HG03442 (cell line): ENCODE measurements around the gene PTGER2.
A peak's percentile ranks its signal among the peaks of the same experiment; 100 is the strongest.

Source experiments
- ATAC-seq: cut with Tn5 transposase; IDR thresholded peaks from one replicate; pipeline ENCODE4 v1.9.1; 2021; ENCODE audit warnings: mild to moderate bottlenecking, moderate library complexity; ENCODE audit not compliant: unreplicated experiment

Gene PTGER2

DNA sequence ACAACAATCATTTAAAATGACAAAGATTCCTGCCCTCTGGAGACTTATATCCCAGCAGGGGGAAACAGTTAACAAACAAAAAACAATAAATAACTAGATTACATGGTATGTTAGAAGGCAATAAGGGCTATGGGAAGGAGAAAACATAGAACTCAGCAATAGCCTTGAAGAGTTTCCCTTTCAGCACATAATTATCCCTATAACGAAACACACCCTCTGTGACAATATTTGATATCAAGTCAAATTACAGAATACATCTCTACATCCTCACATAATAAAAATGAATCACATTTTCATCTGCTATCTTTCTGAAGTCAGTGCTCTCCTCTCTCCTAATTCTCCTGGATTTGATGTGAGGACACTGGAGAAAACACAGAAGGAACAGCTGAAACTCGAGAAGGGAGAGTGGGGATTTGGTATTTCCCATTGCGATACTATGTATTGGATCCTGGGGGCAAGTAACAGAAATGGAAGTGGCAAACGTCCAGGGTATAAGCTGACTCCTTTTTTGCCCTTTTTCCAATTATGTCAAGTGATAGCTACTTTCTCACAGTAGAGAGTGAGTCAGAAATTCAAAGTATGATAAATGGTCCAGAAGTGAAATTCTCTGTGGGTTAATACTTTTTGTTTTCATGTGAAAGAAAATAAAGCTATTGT lies 9.7 kb upstream of the PTGER2 start:
- ATAC-seq: no peak

DNA sequence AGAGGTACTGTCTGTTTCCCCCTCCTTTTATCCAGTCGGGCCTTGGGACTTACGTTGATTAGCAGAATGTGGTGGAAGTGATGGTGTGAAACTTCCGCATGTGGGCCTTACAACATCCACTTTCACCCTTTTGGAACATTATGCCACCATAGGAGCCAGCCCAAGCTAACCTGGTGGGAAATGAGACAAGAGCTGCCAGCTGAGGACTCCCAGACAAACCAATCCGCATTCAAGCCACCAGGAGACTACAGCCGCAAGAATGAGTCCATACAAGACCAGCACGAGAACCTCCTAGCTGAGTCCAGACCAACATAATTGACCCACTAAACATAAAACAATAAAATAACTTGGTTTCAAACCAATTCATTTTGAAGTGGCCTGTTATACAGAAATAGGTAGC lies 9.1 kb upstream of the PTGER2 start:
- ATAC-seq: no peak

DNA sequence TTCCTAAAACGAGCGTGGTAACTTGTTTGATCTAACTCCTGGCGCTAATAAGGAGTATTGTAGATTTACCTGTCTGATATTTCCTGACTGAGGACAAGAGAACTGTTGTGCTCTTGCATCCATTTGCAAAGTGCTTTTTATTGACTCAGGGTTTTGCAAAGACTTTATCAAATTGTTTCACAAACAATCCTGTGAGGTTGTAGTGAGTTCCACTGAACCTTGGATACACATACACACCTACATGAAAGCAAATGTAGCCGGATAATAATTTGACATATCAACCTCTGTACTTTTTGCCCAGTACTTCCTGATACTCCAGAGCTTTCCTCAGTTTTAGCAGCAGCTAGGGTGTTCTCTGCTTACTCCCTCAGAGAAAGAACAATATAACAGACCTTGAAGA lies 6.7 kb upstream of the PTGER2 start:
- ATAC-seq: no peak

DNA sequence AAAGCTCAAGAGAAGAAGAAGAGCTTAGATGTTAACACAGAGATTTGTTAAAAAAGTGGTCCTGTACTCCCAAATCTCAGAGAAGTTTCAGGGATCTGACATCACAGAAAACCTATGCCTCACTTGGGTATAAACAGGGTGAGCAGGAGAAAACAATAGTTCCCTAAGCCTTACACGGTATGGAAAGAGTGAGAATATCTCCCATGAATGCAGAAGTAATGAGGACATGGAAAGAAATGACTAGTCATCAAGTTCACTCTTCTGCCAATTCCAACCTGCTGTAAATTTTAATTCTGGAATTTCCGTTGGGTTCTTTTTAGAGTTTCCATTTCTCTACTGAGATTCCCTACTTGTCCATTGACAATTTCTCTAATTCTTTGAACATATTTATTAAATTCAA lies 6.2 kb upstream of the PTGER2 start:
- no peak for ATAC-seq

DNA sequence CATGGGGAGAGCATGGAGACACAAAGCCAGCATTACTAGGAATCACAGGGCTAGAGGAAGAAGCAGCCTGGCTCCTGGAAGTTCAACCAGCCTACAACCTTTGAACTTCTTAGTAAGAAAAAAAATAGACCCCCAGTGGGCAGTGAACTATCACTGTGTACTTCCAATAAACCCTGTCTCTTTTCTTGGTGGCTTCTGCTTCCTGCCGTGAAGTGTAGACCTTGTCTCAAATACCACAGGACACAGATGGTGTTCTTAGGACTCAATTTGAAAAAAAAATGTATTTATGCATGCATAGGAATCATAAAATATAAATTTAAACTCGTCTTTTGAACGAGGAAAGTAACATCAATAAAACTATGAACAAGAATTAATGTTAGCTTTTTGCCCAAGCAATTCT lies 3.6 kb upstream of the PTGER2 start:
- ATAC-seq: no peak

DNA sequence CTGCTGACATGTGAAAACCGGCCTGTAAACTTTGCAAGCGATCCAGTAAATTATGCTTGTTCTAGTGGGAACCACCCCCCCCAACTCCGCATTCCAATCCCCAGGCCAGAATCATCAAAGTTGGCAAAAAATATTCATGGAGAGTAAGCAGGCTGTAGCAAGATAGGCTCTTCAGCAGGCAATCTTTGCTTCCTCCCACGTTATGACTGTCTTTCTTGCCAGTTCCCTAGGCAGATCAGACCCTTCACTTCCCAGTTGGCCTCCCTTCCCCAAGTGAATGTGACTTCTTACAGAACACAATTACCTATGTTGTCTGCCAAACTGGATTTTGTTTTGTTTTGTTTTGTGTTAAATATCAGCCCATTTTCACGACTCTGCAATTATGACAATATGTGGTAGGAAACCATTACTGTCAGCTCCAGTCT lies 1.2 kb upstream of the PTGER2 start:
- no peak for ATAC-seq

DNA sequence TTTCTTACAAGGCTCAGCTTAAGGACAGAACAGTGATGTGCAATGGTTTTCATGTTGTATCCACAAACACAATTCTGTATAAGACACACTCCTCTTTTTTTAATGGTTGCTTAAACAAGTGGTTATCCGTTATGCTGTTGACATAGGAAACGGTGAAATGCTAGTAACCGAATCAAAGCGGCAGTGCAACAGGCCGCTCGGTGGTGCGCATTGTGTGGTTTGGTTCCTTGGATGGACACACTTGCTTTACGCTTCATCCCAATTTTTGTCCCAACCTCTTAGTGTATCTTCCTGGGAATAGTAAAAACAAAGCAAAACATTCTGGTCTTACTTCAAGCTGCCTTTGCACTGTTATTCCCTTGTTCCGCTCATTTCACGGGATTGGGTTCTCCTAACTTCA lies 650 bp upstream of the PTGER2 start:
- ATAC-seq: no peak

DNA sequence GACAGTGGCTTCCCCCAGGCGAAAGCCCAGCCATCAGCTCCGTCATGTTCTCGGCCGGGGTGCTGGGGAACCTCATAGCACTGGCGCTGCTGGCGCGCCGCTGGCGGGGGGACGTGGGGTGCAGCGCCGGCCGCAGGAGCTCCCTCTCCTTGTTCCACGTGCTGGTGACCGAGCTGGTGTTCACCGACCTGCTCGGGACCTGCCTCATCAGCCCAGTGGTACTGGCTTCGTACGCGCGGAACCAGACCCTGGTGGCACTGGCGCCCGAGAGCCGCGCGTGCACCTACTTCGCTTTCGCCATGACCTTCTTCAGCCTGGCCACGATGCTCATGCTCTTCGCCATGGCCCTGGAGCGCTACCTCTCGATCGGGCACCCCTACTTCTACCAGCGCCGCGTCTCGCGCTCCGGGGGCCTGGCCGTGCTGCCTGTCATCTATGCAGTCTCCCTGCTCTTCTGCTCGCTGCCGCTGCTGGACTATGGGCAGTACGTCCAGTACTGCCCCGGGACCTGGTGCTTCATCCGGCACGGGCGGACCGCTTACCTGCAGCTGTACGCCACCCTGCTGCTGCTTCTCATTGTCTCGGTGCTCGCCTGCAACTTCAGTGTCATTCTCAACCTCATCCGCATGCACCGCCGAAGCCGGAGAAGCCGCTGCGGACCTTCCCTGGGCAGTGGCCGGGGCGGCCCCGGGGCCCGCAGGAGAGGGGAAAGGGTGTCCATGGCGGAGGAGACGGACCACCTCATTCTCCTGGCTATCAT lies 663 bp downstream of the PTGER2 start:
- peak; percentile 15 for ATAC-seq

DNA sequence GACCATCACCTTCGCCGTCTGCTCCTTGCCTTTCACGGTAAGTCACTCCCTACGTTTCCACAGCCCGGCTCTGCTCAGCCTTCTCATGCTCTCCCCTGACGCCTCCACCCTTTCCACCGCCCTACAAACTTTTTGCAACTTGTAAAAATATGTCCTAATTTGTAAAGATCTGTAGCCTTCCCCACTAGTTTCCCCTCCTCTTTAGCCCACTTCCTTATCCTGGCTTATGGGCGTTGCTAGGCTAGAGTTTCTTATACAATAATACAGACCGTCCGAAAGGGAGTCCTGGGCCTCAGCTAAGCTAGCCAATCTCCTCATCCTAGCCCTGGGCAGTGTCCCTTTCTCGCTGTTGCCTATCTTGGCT lies 1.2 kb downstream of the PTGER2 start:
- no peak for ATAC-seq

DNA sequence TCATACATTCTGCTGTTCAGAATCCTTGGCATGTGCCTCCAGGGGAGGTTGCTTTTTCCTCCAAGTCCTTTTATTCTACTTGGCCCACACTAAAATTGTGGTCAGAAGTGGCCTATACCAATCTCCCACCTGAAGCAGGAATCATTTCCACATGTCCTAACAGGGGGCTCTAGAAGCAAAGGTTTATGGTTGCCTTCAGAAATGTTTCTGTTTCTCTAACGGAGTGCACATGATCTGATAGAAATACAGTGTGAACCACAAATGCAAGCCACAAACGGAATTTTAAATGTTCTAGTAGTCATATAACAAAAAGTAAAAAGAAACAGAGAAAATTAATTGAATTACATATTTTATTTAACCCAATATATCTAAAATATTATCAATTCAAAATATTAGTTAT lies 4.0 kb downstream of the PTGER2 start:
- no peak for ATAC-seq

DNA sequence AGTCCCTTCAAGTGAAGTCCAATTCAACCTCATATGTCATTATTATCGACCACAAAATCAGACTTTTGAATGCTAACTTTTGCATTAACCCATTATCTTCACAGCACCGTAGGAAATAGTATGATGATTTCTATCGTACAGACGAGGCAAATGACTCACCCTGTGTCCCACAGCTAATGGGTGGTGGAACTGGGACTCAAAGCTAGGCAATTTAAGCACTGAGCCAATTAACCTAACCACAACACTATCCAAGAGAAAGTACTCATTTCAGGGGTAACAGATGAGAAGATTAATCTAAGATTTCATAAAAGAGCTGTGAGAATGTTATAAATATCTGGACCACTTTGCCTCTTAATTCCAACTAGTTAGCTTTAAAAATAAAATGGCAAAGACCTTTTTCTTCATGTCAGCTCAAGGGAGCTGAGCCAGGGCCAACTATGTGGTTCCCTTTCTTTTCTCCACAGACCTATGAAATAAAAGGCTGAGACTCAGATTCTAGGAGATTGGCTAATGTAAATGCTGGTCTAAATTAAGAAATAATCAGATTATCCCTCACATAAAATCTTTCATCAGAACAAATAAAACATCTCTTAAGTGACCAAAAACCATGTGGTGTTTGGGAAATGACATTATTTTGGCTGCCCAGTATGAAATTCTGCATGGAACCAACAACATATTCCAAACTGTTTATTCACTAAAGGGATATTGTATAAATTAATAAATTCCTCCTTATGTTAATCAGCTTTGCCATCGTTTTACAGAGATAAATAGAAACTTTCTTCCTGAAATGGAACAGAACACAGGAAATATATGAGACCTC lies 4.9 kb downstream of the PTGER2 start:
- no peak for ATAC-seq

DNA sequence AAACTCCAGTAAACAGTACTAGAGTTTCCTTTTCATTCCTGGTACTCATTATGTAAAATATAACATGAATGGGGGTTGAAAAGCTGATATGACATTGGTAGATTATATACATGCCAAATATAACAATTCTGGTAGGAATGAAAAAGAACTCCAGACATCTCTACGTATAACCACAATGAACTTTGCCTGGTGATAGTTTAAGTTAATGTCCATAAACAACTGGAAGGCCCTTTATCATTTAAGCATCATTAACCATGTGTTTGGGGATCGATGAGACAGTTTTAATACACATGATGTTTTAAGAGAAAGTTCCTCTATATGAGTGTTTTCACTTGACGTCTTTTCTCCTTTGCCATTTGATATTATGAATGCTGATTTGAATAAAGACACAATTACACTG lies 5.8 kb downstream of the PTGER2 start:
- ATAC-seq: no peak

DNA sequence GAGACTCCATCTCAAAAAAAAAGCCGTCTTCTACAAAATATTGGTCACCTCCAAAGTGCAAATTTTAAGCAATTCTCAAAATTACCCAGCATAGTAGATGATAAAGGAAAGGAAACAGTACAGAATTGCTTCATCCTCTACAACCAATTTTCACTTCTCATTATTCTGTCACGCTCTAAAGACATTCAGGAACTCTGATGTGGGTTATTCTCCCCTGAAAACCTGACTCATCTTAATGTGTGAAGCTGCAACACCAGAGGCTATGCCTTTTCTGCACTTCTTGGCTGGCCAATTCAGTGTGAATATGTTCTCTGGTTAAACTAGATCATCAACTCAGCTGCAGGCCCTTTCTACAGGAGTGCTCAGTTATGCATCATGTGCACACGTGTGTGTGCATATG lies 11.0 kb downstream of the PTGER2 start:
- ATAC-seq: peak; percentile 90

DNA sequence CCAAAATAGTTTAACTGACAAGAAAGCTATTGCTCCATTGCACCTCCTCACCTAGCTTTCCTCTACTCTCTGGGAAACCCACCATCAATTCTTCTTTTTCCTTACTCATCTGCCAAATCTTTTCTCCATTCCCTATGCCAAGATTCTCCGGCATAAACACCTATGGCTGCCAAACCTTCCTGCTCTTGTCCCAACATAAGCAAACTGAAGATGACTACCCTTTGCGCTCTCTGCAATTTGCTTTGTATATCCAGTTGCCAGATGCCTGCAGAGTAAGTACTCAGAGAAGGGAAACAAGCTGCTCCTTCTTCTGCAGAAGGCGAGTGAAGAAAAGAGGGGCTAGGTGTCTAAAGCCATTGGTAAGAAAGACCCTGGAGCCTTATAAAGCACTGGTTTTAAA lies 11.5 kb downstream of the PTGER2 start:
- ATAC-seq: no peak

DNA sequence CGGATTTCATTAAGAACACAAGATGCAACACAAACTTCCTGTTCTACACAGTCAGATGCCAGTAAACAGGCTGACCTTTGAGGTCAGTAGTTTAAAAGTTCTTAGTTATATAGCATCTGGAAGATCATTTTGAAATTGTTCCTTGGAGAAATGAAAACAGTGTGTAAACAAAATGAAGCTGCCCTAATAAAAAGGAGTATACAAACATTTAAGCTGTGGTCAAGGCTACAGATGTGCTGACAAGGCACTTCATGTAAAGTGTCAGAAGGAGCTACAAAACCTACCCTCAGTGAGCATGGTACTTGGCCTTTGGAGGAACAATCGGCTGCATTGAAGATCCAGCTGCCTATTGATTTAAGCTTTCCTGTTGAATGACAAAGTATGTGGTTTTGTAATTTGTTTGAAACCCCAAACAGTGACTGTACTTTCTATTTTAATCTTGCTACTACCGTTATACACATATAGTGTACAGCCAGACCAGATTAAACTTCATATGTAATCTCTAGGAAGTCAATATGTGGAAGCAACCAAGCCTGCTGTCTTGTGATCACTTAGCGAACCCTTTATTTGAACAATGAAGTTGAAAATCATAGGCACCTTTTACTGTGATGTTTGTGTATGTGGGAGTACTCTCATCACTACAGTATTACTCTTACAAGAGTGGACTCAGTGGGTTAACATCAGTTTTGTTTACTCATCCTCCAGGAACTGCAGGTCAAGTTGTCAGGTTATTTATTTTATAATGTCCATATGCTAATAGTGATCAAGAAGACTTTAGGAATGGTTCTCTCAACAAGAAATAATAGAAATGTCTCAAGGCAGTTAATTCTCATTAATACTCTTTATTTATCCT lies 13.5 kb downstream of the PTGER2 start:
- ATAC-seq: peak; percentile 27

DNA sequence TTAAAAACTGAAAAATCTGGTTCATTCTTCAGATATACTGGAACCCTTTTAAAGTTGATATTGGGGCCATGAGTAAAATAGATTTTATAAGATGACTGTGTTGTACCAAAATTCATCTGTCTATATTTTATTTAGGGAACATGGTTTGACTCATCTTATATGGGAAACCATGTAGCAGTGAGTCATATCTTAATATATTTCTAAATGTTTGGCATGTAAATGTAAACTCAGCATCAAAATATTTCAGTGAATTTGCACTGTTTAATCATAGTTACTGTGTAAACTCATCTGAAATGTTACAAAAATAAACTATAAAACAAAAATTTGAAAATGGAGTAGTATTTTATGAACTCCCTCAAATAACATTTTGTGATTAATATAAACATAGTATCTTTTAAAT lies 14.2 kb downstream of the PTGER2 start:
- ATAC-seq: no peak

DNA sequence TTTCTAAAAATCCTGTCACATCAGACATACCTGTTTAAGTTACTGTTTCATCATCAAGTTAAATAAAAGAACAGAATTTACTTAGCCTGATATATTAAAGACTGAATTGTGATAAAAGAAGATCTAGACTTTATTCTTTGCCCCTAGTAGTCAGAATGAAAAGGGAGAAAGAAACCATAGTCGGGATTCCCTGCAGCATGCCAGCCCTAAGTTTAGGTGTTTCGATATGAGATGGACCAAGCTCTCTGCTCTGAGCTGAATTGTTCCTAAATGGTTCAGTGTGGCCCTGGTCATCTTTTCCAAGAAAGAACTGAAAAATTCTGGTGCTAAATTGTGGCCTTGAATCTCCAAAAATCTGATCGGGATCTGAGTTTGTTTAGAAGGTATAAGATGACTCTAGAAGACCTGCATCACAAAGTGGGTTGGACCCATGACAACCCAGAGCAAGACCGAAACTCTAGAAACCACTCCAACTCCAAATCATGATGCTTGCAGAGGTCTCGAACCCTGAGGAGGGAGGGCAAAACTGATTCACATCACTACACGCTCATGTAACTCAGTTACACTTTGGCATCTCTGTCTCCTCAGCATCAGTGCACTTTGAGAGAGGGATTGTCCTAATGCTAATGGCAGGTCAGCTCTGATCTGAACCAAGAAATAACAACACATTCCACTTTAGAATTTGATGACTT lies 15.7 kb downstream of the PTGER2 start:
- ATAC-seq: no peak

DNA sequence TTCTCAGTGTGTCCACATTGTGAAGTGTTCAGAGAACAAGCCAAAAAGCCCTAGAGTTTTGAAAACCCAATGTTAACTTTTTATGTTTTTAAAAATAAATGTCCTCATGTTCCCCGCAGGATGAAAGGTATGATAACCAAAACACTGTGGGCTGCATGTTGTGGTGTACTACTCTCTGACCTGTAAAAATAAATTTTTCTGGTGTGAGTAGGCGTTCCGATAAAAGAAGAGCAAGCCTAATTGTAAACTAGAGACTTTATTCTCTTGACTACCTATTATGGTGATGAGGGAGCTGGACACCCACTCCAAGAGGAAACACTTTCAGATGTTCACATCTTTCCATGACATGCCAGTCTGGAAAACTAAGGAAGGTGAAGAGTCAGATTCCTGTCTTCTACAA lies 18.2 kb downstream of the PTGER2 start:
- no peak for ATAC-seq

DNA sequence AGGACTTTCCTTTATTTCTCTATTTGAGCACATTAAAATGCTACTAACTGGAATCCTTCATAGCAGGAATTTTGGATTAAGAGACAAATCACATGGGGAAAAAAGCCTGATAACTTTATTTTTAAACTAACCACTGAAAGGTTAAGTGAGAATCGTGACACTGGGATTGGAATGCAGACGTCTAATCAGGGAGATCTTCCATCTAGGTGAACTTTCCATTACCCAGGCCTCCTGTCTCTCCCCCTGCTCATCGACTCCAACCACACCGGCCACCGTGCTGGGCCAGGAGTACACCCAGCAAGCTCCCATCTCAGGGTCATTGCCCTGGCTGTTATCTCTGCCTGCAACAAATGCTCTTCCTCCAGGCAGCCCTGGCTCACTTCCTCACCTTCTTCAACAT lies 19.0 kb downstream of the PTGER2 start:
- no peak for ATAC-seq

DNA sequence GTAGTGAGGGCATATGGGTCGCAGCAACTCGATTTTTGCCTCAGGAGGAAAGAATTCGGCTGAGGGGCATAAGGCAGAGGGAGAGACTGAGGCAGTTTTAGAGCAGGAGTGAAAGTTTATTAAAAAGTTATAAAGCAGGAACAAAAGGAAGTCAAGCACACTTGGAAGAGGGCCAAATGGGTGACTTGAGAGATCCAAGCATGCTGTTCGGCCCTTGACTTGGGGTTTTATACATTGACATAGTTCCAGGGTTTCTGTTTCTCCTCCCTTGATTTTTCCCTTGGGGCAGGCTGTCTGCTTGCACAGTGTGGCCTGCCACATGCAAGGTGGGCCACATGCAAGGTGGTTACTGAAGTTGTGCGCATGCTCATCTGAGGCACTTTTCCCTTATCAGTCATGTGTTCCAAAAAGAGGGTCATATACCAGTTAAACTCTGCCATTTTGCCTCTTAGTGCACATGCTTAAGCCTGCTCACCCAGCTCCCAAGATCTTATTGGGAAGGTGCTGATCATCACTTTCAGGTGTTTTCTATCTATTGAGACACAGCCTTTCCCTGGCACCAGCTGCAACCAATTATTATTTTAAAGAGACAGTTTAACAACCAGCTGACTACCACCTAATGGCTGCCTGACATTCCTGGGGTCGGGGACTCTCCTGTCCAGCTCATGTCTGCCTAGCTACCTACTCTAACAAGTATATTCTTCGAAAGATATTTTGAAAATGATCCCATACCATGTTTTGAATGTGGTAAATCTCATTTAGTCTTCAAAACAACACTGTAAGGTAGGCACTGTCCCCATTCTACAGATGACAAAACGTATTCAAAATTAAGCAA lies 19.9 kb downstream of the PTGER2 start:
- ATAC-seq: no peak
